ENCODE data around the gene MARK1. TPM values are rescaled to one million over a fixed set of nuclear protein-coding genes. Genes with fewer than 3 reads are reported as not detected.
A peak's percentile ranks its signal among the peaks of the same experiment; 100 is the strongest.

The MARK1 gene
- total RNA-seq, 3 donors from 2014 or later = 0.05 TPM; not detected in 1

DNA sequence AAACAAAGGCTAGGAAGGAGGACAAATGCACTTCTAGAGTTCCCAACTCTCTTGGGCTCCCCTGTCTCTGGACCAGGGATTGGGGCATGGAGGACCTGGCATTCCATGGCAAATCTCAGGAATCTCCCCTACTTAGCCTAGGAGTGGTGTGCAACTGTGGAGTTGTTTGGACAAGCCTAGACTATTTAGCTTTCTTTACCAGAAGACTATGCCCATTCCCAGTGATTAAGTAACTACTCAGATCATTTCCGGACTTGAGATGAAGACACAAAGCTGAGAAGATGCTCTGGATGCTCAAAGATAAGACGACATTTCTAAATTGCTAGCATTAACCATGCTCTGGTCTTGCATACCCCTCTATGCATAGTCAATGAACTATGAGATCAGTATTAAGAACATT is 13.7 kb upstream of the MARK1 start:
- DNase-seq (no peak), ATAC-seq (no peak)
- Mint-ChIP-seq H3K4me1 (ENCODE audit: low read depth) (no peaks in the 10 kb centered on the region), H3K27me3 (ENCODE audit: low read depth) (peaks cover 15% of the 10 kb centered on the region), H3K36me3 (ENCODE audit: insufficient read depth) (no peaks in the 10 kb centered on the region), H3K9me3 (no peaks in the 10 kb centered on the region), H3K4me3 (no peak overlapping the region)

DNA sequence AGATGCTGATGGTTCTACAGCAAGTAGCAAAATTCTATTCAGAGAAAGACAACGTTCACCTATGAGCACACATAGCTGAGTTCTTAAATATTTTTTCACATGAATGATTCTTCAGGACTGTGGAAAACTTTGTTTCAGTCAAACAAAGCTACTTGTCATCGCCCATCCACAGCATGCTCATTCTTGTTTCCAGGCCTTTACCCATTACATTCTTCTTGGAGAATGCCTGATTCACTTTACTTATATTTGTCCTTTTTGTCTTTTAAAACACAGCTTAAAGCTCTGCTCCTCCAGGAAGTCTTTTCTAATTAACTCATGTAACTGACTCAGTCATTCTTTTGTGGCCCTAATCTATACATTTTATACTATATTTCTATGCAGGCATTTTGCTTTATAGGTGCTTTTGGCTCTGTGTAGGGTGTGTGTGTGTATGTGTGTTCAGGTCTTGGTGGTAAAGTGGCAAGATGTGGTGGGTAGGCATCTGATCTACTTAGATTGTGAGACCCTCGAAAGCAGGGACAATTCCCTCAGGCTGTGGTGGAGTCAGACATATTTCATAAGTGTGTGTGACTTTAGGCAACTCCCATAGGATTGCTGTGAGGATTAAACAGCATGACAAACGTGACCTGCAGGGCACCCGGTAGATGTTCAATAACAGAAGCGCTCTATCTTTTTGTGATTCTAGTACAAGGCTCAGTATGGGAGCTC is 11.8 kb upstream of the MARK1 start:
- DNase-seq = no peak
- Mint-ChIP-seq H3K27me3 (ENCODE audit: low read depth) (peaks cover 21% of the 10 kb centered on the region), H3K9me3 (no peaks in the 10 kb centered on the region), H3K4me1 (ENCODE audit: low read depth) (no peaks in the 10 kb centered on the region), H3K36me3 (ENCODE audit: insufficient read depth) (no peaks in the 10 kb centered on the region), H3K4me3 (no peak overlapping the region)
- no peak for ATAC-seq

DNA sequence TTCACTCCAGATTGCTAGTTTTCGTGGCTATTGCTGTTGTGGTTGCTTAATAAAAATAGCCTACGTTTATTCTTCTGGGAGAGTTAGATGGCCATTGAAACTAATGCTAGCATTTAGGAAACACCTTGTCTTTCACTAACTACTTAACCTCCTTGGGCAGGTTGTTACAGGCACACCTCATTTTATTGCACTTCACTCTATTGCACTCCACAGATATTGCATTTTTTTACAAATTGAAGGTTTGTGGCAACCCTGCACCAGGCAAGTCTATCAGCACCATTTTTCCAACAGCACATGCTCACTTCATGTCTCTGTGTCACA is 11.3 kb upstream of the MARK1 start:
- peaks cover 16% of the 10 kb centered on the region for H3K27me3 Mint-ChIP-seq (ENCODE audit: low read depth)
- no peak overlapping the region for H3K4me3 Mint-ChIP-seq
- H3K9me3 Mint-ChIP-seq = no peaks in the 10 kb centered on the region
- no peak for DNase-seq
- no peaks in the 10 kb centered on the region for H3K4me1 Mint-ChIP-seq (ENCODE audit: low read depth)
- no peaks in the 10 kb centered on the region for H3K36me3 Mint-ChIP-seq (ENCODE audit: insufficient read depth)
- ATAC-seq = no peak

DNA sequence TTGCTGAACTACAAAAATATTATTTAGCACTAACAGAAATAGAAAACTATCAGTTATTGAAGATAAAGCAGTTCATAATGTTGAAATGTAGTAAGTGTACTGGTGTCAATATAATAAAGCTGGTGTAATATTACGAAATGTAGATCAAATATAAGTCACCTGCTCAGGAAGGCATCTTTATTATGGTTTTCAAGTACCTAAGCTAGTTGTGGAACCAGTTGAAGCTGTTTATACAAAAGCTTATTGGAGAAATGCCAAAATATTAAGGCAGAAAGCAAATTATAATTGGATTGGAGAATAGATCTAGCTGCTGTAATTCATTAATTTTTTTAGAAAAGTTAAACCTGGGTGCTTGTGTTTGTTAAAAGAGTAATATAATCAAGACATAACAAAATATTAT is 6.2 kb upstream of the MARK1 start:
- no peaks in the 10 kb centered on the region for H3K4me1 Mint-ChIP-seq (ENCODE audit: low read depth)
- ATAC-seq = no peak
- no peak for DNase-seq
- no peak overlapping the region for H3K4me3 Mint-ChIP-seq
- peaks cover 55% of the 10 kb centered on the region for H3K27me3 Mint-ChIP-seq (ENCODE audit: low read depth)
- no peaks in the 10 kb centered on the region for H3K9me3 Mint-ChIP-seq
- no peaks in the 10 kb centered on the region for H3K36me3 Mint-ChIP-seq (ENCODE audit: insufficient read depth)

DNA sequence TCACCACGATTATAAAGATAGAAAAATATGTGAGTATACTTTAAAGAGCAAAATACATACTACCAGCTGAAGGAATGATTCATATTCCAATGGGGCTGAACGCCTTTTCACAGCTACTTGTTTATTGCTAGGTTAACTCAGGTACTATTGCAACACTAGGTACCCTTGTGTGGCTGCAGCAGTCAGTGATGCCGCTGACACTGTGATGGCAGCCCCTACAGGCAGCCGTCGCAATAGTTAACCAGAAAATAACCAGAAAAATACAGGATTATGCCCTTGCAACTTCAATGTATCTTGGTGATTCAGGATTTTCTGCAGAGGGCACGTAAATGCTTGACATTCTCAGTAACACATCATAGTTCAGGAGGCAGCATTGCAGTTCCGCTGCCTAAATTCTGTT is 1.6 kb upstream of the MARK1 start:
- Mint-ChIP-seq H3K27me3 (ENCODE audit: low read depth) (peaks cover 69% of the 10 kb centered on the region), H3K4me1 (ENCODE audit: low read depth) (peaks cover 14% of the 10 kb centered on the region), H3K9me3 (no peaks in the 10 kb centered on the region), H3K4me3 (no peak overlapping the region), H3K36me3 (ENCODE audit: insufficient read depth) (no peaks in the 10 kb centered on the region)
- DNase-seq (no peak), ATAC-seq (no peak)

DNA sequence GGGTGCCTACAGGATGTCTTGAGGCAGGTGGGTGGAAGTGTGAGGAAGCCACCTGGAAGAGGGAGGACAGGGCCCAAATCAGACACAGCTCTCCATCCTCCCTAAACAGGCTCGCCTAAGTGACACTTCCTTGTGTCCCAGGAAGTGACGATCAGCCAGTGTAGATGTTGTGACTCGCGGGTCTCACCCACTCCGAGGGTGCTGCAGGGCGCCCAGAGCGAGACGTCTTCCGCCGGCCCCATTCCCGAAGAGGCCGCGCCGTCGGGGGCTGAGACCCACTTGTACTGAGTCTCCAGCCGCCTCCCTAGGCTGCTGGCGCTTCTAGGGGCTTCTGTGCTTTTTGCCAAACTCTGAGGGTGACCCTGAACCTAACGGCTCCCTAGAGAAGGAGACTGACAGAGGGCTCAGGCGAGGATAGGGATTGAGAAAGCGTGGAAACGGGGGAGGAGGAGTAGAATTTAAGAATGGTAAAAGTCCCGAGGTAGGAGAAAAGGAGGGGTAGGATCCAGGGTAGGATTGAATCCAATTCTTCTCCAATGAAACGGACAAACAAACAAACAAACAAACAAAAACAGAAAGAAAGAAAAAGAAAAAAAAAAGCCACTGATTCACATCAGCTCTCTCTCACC is 543 bp upstream of the MARK1 start:
- ATAC-seq = no peak
- DNase-seq = no peak
- peaks cover 69% of the 10 kb centered on the region for H3K27me3 Mint-ChIP-seq (ENCODE audit: low read depth)
- H3K4me3 Mint-ChIP-seq = peak overlapping the region; percentile 65
- no peaks in the 10 kb centered on the region for H3K36me3 Mint-ChIP-seq (ENCODE audit: insufficient read depth)
- peaks cover 14% of the 10 kb centered on the region for H3K4me1 Mint-ChIP-seq (ENCODE audit: low read depth)
- no peaks in the 10 kb centered on the region for H3K9me3 Mint-ChIP-seq

DNA sequence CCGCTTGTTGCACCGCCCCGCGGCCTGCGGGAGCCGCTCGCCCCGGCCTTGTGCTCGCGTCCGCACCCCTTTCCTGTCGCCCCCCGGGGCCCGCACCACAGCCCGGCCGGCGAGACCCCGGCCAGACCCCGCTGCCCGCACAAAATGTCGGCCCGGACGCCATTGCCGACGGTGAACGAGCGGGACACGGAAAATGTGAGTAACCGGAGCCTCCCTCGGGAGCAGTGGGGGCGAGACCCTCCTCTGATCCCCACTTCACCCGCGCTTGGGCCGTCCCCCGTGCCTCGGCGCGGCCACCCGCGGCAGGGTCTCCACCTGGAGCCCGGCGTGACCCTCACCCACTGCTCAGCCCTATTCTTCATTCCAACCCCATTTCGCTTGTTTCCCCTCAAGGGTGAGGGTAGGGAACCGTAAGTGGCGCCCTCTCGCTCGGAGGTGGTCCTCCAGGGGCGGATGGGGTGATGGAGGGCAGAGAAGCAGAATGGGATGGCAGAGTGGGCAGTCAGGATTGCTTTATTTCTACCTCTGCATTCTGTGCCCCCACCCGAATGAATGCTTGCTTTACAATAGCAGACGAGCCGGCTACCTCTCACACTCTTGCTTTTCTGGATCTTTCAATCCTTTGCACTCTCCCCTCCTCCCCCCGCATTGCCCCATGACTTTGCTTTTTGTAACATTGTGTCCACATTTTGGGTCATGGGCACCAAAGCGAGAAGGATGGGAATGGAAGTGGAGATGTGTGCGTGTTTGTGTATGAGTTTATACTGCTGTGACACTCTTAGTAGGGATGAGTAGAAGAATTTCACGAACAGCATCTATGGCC is 954 bp downstream of the MARK1 start:
- Mint-ChIP-seq H3K36me3 (ENCODE audit: insufficient read depth) (no peaks in the 10 kb centered on the region), H3K4me1 (ENCODE audit: low read depth) (peaks cover 14% of the 10 kb centered on the region), H3K9me3 (peaks cover 7% of the 10 kb centered on the region), H3K27me3 (ENCODE audit: low read depth) (peaks cover 68% of the 10 kb centered on the region), H3K4me3 (peak overlapping the region; percentile 60)
- ATAC-seq (peak in 1 of 2 donors; percentile 23), DNase-seq (no peak)

GRCh38 chr1:220529521-220530020 is 1.6 kb downstream of the MARK1 start:
- H3K27me3 Mint-ChIP-seq (ENCODE audit: low read depth) = peaks cover 62% of the 10 kb centered on the region

GRCh38 chr1:220533504-220534109 is 5.7 kb downstream of the MARK1 start:
- H3K9me3 Mint-ChIP-seq = peaks cover 20% of the 10 kb centered on the region
- H3K36me3 Mint-ChIP-seq (ENCODE audit: insufficient read depth) = no peaks in the 10 kb centered on the region
- ATAC-seq = no peak

More at GRCh38 chr1:220529521-220530020, 1.6 kb downstream of the MARK1 start:
- H3K4me3 Mint-ChIP-seq = peak overlapping the region; percentile 60
- ATAC-seq (no peak), DNase-seq (no peak)
- peaks cover 12% of the 10 kb centered on the region for H3K9me3 Mint-ChIP-seq
- H3K36me3 Mint-ChIP-seq (ENCODE audit: insufficient read depth) = no peaks in the 10 kb centered on the region
- peaks cover 14% of the 10 kb centered on the region for H3K4me1 Mint-ChIP-seq (ENCODE audit: low read depth)

GRCh38 chr1:220544901-220545303 is 17.0 kb downstream of the MARK1 start:
- Mint-ChIP-seq H3K4me1 (ENCODE audit: low read depth) (no peaks in the 10 kb centered on the region), H3K9me3 (no peaks in the 10 kb centered on the region), H3K4me3 (no peak overlapping the region), H3K27me3 (ENCODE audit: low read depth) (peaks cover 4% of the 10 kb centered on the region), H3K36me3 (ENCODE audit: insufficient read depth) (no peaks in the 10 kb centered on the region)
- DNase-seq (no peak), ATAC-seq (no peak)

More at GRCh38 chr1:220533504-220534109, 5.7 kb downstream of the MARK1 start:
- no peak for DNase-seq
- H3K4me3 Mint-ChIP-seq = no peak overlapping the region
- peaks cover 31% of the 10 kb centered on the region for H3K27me3 Mint-ChIP-seq (ENCODE audit: low read depth)
- peaks cover 4% of the 10 kb centered on the region for H3K4me1 Mint-ChIP-seq (ENCODE audit: low read depth)

- Mint-ChIP-seq H3K4me3 (no peak overlapping the region), H3K9me3 (no peaks in the 10 kb centered on the region), H3K27me3 (ENCODE audit: low read depth) (peaks cover 2% of the 10 kb centered on the region), H3K4me1 (ENCODE audit: low read depth) (no peaks in the 10 kb centered on the region), H3K36me3 (ENCODE audit: insufficient read depth) (no peaks in the 10 kb centered on the region)
- ATAC-seq = no peak
- no peak for DNase-seq
These were observed 23.0 kb downstream of the MARK1 start for GRCh38 chr1:220550811-220551399.

GRCh38 chr1:220551718-220552117 is 23.8 kb downstream of the MARK1 start:
- H3K4me3 Mint-ChIP-seq = no peak overlapping the region
- no peak for DNase-seq
- no peaks in the 10 kb centered on the region for H3K9me3 Mint-ChIP-seq
- H3K36me3 Mint-ChIP-seq (ENCODE audit: insufficient read depth) = no peaks in the 10 kb centered on the region
- peaks cover 2% of the 10 kb centered on the region for H3K27me3 Mint-ChIP-seq (ENCODE audit: low read depth)
- ATAC-seq = no peak
- H3K4me1 Mint-ChIP-seq (ENCODE audit: low read depth) = no peaks in the 10 kb centered on the region

DNA sequence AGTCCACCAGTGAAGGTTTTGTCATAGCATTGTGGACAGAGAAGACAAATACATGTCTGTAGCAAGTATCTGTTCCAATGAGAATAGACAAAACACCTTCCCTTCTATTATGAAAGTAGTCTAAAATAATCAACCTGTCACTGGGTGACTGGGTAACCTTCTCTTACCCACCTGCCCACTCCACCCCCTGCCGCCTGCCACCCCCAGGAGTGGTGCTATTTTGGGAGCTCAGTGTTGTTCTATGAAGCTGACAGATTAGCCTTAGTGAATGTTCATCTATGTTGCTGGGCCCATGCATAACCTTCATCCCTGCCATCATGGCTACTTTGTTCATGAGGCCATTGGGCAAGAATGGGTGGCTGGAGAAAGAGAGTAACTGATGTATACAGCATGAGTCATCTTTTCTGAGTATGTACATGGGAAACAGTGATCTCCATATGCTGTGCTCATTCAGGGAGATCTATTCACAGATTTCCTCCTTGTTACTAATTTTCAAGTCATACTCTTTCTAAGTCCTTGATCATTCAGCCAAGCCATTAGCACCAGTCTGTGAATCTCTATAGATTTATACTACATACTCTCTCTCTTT is 24.8 kb downstream of the MARK1 start:
- DNase-seq (no peak), ATAC-seq (no peak)
- Mint-ChIP-seq H3K4me3 (no peak overlapping the region), H3K36me3 (ENCODE audit: insufficient read depth) (no peaks in the 10 kb centered on the region), H3K9me3 (no peaks in the 10 kb centered on the region), H3K27me3 (ENCODE audit: low read depth) (peaks cover 2% of the 10 kb centered on the region), H3K4me1 (ENCODE audit: low read depth) (no peaks in the 10 kb centered on the region)

DNA sequence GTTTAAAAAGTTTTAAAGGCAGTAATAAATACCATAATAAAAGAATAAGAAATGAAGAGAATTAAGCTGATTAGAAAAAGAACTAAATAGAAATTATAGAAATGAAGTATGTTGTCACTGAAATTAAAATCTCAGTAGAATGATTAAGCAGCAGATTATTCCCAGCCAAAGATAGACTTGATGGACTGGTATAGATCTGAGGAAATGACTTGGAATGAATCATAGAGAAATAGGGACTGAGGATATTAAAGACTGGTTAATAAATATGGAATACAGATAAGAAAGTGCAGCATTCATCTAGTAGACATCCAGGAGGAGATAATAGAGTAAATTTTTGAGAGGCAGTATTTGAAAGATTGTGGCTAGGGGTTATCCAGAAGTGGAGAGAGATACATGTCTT is 28.7 kb downstream of the MARK1 start:
- H3K4me3 Mint-ChIP-seq = no peak overlapping the region
- peaks cover 2% of the 10 kb centered on the region for H3K27me3 Mint-ChIP-seq (ENCODE audit: low read depth)
- no peaks in the 10 kb centered on the region for H3K4me1 Mint-ChIP-seq (ENCODE audit: low read depth)
- DNase-seq (no peak), ATAC-seq (no peak)
- no peaks in the 10 kb centered on the region for H3K36me3 Mint-ChIP-seq (ENCODE audit: insufficient read depth)
- no peaks in the 10 kb centered on the region for H3K9me3 Mint-ChIP-seq

Measured in activated T-cell treated with anti-CD3 and anti-CD28 coated beads, Interleukin-2, amount 50 U/mL, for 4 hours (primary cell).